ENCODE measurements around the gene TNFSF13.
A peak's percentile ranks its signal among the peaks of the same experiment; 100 is the strongest.

The TNFSF13 gene

DNA sequence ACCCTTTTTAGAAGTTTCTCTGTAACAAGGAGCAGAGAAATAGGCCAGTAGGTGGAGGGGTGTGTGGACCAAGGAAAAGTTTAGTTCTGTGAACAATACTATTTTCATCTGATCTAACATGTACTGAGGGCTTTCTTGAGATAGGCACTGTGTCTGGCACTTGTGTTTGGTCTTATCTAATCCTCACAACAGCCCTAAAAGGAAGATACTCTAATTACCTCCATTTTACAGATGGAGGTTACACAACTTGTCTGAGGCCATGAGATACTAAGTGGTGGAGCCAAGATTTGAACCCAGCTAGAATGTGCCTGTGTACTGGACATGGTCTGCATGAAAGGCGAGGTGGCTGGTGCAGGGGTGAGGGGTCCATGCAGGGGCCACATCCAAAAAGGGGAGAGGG lies 5.2 kb upstream of the TNFSF13 start:
- no peak for DNase-seq

DNA sequence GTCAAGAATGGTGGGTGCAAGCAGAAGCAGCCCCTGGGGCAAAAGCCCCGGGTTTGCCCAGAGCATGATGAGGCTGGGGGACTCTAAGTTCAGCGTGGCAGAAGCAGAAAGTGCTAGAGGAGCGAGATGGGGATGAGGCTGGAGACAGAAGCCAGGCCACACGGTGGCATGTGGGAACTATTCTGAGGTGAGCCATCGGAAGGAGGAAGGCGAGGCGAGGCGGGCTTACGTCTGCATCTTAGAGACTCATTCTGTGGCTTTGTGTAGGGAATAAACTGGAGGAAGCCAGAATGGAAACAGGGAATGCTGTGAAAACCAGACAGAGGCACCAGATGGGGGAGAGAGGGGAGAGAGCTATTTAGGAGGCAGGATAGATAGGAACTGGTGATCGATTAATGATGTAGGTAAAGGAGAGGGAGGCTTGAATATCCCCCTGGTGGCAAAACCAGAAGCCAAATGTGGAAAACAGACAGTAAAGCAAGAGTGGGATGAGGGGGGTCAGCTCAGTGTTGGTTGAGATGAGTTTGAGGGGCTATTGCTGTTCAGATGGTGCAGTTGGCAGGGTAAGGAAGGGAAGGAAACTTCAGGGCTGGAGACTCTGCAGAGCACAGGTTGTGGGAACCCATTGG lies 3.1 kb upstream of the TNFSF13 start:
- DNase-seq: no peak

GRCh38 chr17:7556627-7557026 lies 1.9 kb upstream of the TNFSF13 start:
- DNase-seq: no peak

- no peak for DNase-seq
These were observed 1.3 kb upstream of the TNFSF13 start for GRCh38 chr17:7557147-7557764.

DNA sequence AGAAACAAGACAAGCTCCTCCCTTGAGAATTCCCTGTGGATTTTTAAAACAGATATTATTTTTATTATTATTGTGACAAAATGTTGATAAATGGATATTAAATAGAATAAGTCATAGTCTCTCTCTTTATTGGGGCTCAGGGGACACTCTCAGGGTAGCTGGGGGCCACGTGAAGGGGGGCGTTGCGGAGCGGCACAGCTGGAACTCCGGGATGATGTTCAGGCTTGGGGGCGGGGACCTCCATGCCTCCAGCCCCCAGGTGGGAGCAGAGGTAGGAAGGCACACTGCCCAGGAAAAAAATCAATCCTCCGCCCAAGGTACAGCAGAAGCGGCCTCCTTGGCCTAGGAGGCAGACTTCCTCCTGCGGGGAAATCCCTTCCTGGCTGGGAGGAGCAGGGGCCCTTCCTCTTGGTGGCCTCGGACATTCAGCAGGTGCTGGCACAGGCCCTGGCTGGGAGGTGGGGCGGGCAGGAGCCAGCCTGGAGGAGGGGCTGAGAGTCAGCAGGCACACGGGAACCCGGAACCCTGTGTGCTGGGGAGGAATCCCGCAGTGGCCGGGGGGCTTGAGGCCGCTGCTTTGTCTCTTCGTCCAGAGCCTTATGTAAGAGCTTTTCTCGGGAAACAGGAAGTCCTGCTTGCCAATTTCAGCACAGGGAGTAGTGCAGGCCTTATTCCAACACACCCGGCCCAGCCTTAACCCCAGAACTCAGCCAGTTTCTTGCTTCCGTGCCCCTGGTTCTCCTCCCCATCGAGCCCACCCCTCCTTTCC lies 591 bp upstream of the TNFSF13 start:
- no peak for DNase-seq

GRCh38 chr17:7559320-7560171 lies 996 bp downstream of the TNFSF13 start:
- DNase-seq: no peak

DNA sequence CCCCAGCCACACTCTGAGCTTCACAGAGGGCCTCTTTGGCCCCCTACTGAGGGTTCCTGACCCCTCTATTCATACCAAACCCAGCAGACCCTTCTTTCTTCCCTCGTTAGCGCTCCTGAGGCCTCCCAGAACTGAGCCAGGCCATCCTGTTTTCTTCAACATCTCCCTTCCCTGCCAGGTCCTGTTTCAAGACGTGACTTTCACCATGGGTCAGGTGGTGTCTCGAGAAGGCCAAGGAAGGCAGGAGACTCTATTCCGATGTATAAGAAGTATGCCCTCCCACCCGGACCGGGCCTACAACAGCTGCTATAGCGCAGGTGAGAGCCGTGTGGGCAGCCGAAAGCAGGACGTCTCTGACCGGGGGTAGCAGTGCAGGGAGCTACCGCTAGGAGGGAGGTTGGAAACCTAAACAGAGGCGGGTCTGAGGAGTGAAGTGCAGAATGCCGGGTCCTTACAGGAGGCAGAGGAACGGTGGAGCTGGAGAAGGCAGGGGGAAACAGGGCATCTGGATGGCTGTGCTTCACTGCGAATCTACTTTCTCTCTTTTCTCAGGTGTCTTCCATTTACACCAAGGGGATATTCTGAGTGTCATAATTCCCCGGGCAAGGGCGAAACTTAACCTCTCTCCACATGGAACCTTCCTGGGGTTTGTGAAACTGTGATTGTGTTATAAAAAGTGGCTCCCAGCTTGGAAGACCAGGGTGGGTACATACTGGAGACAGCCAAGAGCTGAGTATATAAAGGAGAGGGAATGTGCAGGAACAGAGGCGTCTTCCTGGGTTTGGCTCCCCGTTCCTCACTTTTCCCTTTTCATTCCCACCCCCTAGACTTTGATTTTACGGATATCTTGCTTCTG lies 1.9 kb downstream of the TNFSF13 start:
- DNase-seq: peak; percentile 79

- peak; percentile 92 for DNase-seq
These were observed 2.6 kb downstream of the TNFSF13 start for GRCh38 chr17:7561028-7561575.

GRCh38 chr17:7561589-7562207 lies 3.1 kb downstream of the TNFSF13 start, which contains the start of gene SENP3:
SENP3 (plus strand) TSS chr17:7561919; CDS start chr17:7563077, 1,158 bp downstream.
- peak; percentile 92 for DNase-seq

GRCh38 chr17:7562208-7562605 lies 3.7 kb downstream of the TNFSF13 start:
- no peak for DNase-seq

GRCh38 chr17:7563115-7563869 lies 4.7 kb downstream of the TNFSF13 start:
- no peak for DNase-seq

- no peak for DNase-seq
These were observed 11.0 kb downstream of the TNFSF13 start for GRCh38 chr17:7569571-7569970.

GRCh38 chr17:7570351-7570750 lies 11.8 kb downstream of the TNFSF13 start:
- DNase-seq: no peak

GRCh38 chr17:7572338-7572587 lies 13.7 kb downstream of the TNFSF13 start:
- DNase-seq: no peak

DNA sequence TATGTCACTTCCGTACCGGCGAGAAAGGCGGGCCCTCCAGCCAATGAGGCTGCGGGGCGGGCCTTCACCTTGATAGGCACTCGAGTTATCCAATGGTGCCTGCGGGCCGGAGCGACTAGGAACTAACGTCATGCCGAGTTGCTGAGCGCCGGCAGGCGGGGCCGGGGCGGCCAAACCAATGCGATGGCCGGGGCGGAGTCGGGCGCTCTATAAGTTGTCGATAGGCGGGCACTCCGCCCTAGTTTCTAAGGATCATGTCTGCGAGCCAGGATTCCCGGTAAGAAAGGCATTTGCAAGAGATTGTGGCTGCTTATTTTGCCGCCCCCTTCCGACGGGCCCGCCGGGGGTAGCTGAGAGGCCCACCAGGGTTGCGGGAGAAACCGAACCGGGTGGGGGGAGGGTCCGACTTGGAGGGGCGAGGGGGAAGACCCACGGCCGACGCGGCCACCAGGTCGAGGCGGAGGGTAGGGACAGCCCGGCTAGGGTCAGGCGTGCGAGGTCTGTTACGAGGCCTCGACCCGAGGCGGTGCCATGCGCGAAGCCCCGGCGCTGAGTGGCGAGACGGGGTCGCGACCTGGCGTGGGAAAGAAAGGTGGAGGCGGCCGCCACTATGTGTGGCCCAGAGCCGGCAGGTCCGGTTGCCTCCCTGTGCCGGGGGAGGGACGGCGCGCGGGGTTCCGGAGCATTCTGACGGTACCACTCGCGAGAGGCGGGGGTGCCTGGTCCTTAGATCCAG lies 14.2 kb downstream of the TNFSF13 start:
- peak; percentile 100 for DNase-seq

- DNase-seq: peak; percentile 91
These were observed 15.0 kb downstream of the TNFSF13 start for GRCh38 chr17:7573324-7574080.

GRCh38 chr17:7574176-7574953 lies 15.8 kb downstream of the TNFSF13 start:
- no peak for DNase-seq

DNA sequence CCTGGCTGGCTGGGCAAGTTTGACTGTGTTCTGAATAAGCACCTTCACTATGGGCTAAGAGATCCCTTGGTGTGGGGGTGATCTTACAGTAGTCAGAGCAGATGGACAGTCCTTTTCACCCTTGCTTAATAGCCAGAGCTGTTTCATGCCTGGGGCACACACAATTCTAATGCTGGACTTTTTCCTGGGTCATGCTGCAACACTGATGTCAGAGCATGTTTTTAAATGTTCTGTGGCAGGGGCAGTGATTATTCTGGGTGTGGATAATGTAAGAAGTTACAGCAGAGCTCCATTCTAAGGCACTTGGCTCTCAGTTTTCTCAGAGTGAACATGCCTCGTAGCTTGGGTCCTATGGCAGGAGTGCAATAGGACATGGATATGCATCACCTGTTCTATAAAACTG lies 16.9 kb downstream of the TNFSF13 start:
- no peak for DNase-seq

GRCh38 chr17:7575959-7576358 lies 17.4 kb downstream of the TNFSF13 start:
- no peak for DNase-seq

All from stimulated activated CD8-positive, alpha-beta memory T cell treated with anti-CD3 and anti-CD28 coated beads, Interleukin-4, amount 100 ng/mL, for 48 hours (primary cell).